Fibroblast of pulmonary artery (primary cell): Measurements from ENCODE around the gene STK31.
"Not testable (repeated sequence)": the region's sequence is repeated elsewhere in the genome, so short reads cannot be mapped to it uniquely, and the experiment has no call there.

Experiments used
- DNase-seq: peaks from one replicate; pipeline ENCODE4 v3.0.0-alpha.2; 2010; ENCODE audit warnings: low read depth
- H3K4me3 ChIP-seq: replicated peaks from 2 replicates; pipeline ENCODE4 v1.5.1; 2011; ENCODE audit warnings: low read depth, mild to moderate bottlenecking, control low read depth, low read length, moderate library complexity
- TF ChIP-seq, protein P1 (sequence below): IDR thresholded peaks from 2 replicates; pipeline ENCODE4 v1.5.1; 2011; ENCODE audit warnings: mild to moderate bottlenecking, control low read depth, low read length, inconsistent platforms; ENCODE audit errors: missing control alignments

The STK31 gene

DNA sequence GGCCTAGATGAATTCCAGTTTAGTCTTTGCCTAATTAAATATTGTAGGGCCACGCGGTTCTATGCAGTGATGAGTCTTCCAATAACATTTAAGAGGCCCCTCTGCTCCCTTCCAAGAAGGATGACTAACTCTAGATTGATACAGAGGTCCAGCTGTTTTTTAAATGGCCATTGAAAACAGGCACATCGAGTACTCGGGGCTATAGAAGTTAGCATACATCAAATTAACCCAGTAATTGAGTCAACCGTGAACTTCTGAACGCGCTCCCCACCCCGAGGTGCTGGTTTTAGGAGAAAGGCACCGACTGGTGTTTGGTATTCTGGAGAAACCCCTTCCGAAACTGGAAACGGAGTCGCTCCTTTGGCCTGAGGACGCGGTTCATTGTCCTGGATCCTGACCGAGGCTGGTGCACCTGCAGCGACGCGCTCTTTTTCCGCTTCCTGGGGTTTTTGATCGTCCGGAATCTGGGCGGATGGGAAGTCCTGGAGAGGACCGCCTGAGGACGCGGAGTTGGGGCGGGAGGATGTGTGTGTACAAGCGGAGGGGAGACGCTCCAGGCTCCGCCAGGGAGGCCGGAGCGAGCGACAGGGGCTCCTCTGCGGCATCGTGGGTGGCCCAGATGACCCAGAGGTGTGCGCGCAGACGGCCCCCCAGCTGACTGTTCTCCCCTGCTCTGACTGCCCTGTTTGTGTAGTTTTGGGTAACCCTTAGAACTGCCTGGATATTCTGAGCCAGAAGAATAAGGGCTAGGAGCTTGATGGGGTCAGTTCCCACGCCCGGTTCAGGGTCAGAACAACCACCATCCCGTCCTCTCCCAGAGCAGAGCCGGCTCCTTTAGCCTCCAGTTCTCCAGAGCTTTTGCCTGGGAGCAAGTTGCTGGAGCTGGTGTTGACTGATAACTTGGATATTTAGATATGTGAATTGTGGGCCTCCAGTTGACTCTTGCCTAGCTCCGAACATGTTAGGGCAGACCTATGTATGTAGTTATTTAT lies 29.3 kb upstream of the STK31 start:
- TF ChIP-seq, protein P1, sequence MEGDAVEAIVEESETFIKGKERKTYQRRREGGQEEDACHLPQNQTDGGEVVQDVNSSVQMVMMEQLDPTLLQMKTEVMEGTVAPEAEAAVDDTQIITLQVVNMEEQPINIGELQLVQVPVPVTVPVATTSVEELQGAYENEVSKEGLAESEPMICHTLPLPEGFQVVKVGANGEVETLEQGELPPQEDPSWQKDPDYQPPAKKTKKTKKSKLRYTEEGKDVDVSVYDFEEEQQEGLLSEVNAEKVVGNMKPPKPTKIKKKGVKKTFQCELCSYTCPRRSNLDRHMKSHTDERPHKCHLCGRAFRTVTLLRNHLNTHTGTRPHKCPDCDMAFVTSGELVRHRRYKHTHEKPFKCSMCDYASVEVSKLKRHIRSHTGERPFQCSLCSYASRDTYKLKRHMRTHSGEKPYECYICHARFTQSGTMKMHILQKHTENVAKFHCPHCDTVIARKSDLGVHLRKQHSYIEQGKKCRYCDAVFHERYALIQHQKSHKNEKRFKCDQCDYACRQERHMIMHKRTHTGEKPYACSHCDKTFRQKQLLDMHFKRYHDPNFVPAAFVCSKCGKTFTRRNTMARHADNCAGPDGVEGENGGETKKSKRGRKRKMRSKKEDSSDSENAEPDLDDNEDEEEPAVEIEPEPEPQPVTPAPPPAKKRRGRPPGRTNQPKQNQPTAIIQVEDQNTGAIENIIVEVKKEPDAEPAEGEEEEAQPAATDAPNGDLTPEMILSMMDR = no peak

DNA sequence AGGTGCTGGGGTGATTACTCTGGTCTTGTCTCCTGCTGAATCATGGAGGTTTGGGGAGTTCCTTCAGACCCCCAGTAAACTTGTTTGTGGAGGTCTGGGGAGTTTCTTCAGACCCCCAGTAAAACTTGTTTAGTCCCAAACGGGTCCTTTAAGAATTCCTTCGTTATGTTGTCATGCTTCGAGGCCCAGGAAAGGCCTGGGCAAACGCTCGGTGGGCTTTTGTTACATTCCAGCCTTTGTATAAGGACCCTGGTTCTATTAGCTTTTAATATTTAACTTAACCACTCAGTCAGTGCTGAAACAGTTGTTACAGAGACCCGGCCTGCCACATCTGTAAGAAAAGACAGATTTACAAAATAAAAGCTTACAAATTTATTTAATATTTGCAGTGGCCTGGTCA lies 26.0 kb upstream of the STK31 start:
- not testable (repeated sequence) for DNase-seq, H3K4me3 ChIP-seq

More for the DNA sequence above, 29.3 kb upstream of the STK31 start:
- DNase-seq = peak; percentile 32
- H3K4me3 ChIP-seq = peak overlapping the region; percentile 61

DNA sequence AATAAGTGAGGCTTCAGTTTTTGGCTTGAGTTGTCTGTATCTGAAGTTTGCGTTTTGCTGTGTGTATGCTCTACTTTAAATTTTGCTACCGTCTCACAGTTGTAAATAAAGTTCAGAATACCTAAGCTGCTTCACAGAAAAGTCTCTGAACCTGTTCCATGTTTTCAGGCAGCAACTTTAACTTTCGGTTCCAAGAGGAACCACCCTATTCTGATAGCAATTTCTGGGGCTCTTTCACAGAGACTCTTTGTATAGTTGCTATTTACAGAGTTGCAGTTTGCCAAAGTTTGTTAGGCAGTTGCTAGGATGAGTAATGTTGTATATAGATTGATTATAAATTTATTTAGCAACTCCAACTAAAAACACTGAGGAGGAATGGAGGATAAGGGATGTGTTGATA lies 24.3 kb upstream of the STK31 start:
- no peak overlapping the region for H3K4me3 ChIP-seq
- TF ChIP-seq, protein P1 = no peak
- DNase-seq = peak; percentile 33

DNA sequence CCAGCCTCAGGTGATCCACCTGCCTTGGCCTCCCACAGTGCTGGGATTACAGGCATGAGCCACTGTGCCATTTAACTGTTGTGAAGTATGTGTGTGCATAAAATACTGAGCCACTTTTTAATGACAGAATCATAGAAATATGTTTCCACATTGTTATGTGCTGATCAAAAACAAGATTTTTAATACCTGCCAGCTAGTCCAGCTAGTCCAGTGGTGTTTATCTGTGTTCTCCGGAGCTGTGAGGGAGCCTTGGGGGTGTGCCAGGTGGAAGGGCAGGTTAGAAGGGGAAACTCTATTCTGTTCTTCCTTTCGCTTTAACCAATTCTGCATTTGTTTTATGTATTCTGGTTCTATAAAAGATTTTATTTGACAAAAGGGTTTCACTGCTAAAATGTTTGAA lies 23.0 kb upstream of the STK31 start:
- no peak overlapping the region for H3K4me3 ChIP-seq
- DNase-seq = no peak
- TF ChIP-seq, protein P1 = no peak

DNA sequence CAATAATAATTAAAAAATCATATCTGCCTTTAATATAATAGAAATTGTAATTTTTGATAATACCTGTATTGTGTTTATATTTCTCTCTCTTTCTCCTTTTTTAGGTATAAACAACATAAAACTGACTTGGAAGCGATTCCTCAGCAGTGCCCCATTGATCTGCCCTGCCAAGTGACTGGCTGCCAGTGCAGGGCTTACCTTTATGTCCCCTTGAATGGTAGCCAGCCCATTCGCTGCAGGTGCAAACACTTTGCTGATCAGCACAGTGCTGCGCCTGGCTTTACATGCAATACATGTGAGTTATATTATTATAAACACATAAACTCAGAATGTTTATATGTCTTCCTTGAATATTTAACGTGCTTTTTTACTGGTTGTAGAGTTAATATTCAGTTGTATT lies 20.9 kb upstream of the STK31 start:
- no peak for DNase-seq

DNA sequence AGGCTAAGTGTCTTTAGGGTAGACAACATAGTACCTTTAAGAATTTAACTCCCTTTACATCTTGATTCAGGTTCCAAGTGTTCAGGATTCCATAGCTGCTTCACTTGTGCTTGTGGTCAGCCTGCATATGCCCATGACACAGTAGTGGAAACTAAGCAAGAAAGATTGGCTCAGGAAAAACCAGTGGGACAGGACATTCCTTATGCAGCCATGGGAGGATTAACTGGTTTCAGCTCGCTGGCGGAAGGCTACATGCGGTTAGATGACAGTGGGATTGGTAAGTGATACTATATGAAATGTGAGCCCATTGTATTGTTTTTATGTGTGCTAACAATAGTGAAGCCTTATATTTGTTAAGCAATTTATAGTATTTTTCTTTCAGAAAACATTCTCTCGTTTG lies 18.7 kb upstream of the STK31 start:
- no peak overlapping the region for H3K4me3 ChIP-seq
- no peak for DNase-seq
- TF ChIP-seq, protein P1 = no peak

More for the DNA sequence above, 20.9 kb upstream of the STK31 start:
- no peak overlapping the region for H3K4me3 ChIP-seq
- TF ChIP-seq, protein P1 = no peak

DNA sequence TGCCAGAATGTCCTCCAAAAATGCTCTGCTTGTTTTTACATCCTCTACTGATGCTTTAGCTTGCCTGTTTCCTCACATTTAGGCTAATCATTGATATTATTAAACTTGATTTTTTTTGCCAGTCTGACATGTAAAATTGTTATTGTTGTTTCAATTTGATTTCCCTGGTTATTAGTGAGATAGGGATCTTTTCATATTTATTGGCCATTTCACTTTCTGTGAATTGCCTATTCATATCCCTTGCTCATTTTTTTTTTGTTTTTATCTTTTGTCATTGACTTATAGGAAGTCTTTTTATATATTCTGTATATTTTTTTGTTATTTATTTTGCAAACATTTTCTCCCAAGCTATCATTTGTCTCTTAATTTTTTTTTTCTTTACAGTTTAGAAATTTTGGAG lies 16.8 kb upstream of the STK31 start:
- TF ChIP-seq, protein P1 = no peak

More for the DNA sequence above, 16.8 kb upstream of the STK31 start:
- DNase-seq = no peak
- no peak overlapping the region for H3K4me3 ChIP-seq
